ENCODE measurements around the gene SHOC2.

The SHOC2 gene

GRCh38 chr10:110989016-110989415 lies 69.6 kb downstream of the SHOC2 start:
- DNase-seq: no peak

GRCh38 chr10:110992006-110992800 lies 72.8 kb downstream of the SHOC2 start:
- no peak for DNase-seq

- no peak for DNase-seq
Measured at GRCh38 chr10:110993024-110993693, 73.8 kb downstream of the SHOC2 start.

GRCh38 chr10:110994406-110995086 lies 75.1 kb downstream of the SHOC2 start:
- no peak for DNase-seq

GRCh38 chr10:110995301-110995700 lies 75.9 kb downstream of the SHOC2 start:
- no peak for DNase-seq

- DNase-seq: no peak
Measured at GRCh38 chr10:110996256-110996655, 76.9 kb downstream of the SHOC2 start.

- DNase-seq: no peak
Measured at GRCh38 chr10:111004016-111004415, 84.6 kb downstream of the SHOC2 start.

- DNase-seq: no peak
Measured at GRCh38 chr10:111007486-111007885, 88.1 kb downstream of the SHOC2 start.

- DNase-seq: no peak
Measured at GRCh38 chr10:111015181-111015580, 95.8 kb downstream of the SHOC2 start.

GRCh38 chr10:111017098-111017497 lies 97.7 kb downstream of the SHOC2 start:
- DNase-seq: no peak

- no peak for DNase-seq
Measured at GRCh38 chr10:111018021-111018420, 98.6 kb downstream of the SHOC2 start.

GRCh38 chr10:111023060-111023459 lies 103.7 kb downstream of the SHOC2 start:
- DNase-seq: no peak

- no peak for DNase-seq
Measured at GRCh38 chr10:111030042-111030750, 110.8 kb downstream of the SHOC2 start.

- DNase-seq: no peak
Measured at GRCh38 chr10:111034598-111035310, 115.3 kb downstream of the SHOC2 start.

- DNase-seq: no peak
Measured at GRCh38 chr10:111035542-111035941, 116.1 kb downstream of the SHOC2 start.

GRCh38 chr10:111037858-111038257 lies 118.5 kb downstream of the SHOC2 start:
- no peak for DNase-seq

GRCh38 chr10:111039522-111039921 lies 120.1 kb downstream of the SHOC2 start:
- DNase-seq: no peak

GRCh38 chr10:111057006-111057405 lies 137.6 kb downstream of the SHOC2 start:
- no peak for DNase-seq

Measured in NCI-H1694 (cell line).